HCEC 1CT (cell line): ENCODE results near the gene ADAMTS3.

Experiments used
- DNase-seq: peaks from one replicate; pipeline ENCODE4 v3.0.0-alpha.2; 2017

ADAMTS3 gene

DNA sequence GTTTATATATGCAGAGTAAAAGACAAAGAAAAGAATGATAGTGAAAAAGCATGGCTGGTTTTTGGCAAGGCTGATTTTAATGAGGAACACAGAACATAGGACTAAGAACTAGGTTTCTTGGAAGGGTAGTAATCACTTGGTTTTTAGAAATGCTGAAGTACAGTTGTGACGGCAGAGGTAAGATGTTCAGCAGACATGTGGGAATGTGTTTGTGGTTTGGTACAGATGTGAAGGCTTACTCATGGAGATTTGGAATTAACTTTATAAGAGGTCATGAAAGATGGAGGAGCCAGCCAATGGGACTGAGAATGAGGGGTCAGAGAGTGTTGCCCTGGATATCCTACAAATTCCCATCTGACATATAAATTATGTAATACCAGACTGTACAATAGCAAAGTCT, 293.6 kb downstream of the ADAMTS3 start:
- no peak for DNase-seq

DNA sequence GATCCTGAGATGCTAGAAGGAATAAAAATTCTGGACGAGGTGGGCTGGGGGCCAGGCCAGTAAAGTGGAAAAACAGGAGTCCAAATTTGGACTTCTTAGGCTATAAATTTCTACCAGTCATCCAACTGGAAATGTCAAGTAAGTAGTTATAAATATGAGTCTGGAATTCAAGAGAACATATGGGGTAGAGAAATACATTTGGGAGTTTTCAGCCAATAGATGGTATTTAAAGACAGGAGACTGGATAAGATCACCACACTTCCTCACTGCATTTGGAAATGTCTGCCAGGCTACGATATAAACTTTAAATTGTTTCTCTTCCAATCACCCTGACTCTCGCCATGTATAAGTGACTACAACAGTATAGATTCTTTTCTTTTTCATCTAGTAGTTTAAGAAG, 294.8 kb downstream of the ADAMTS3 start:
- DNase-seq = no peak

GRCh38 chr4:72255269-72255668, 313.8 kb downstream of the ADAMTS3 start:
- no peak for DNase-seq

- DNase-seq = no peak
These were observed 325.4 kb downstream of the ADAMTS3 start for GRCh38 chr4:72243641-72244040.

DNA sequence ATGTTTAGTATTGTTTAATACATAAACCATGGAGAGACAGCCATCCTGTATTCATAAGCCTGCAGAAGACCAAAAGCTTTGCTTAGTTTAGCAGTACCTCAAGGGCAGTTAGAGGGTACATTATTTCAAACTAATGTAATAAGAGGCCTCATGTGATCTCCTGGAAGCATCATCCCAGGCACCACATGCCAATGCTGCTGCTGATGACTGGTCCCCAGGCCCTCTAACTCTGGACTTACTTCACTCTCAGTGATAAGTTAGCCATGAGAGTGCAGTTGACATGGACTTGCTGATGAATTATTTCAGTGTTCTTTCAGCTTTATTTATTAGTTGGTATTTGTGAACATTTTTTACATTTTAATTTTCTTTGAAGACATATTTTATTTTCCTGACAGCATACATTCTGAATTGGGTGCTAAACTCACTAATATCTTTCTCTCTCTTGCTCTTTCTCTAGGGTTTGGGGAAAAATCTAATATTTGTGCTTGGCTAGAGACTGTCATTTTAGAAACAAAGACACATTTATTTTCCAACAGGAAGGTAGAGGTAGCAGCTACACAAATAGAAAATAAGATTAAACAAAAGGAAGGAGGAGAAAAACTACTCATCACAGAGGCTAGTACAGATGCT, 329.4 kb downstream of the ADAMTS3 start:
- no peak for DNase-seq
